Activated CD4-positive, alpha-beta T cell treated with anti-CD3 and anti-CD28 coated beads, Interleukin-2, amount 10 ng/mL, durations not matched to agents 7 days and 5 days (primary cell): Measurements from ENCODE around the gene DDX41. TPM values are rescaled to one million over a fixed set of nuclear protein-coding genes. Genes with fewer than 3 reads are reported as not detected.
"Not testable (repeated sequence)": the region's sequence is repeated elsewhere in the genome, so short reads cannot be mapped to it uniquely, and the experiment has no call there.

Experiments
- CTCF ChIA-PET: fragments of 350-600 bp; sonication (Branson Sonifier 250); formaldehyde crosslinking; loops from one replicate; lab custom pipeline; 2021; ENCODE audit warnings: antibody characterized with exemption; lab: Charles Lee
- POLR2A ChIA-PET: fragments of 350-600 bp; sonication (Branson Sonifier 250); formaldehyde crosslinking; loops from one replicate; lab custom pipeline; 2021; ENCODE audit warnings: antibody characterized with exemption; lab: Charles Lee
- DNase-seq: peaks from one replicate; pipeline ENCODE4 v3.0.0-alpha.2; 2020
- H3K27ac Mint-ChIP-seq: one replicate; pipeline ENCODE4 v1.8.0; 2021; ENCODE audit warnings: mild to moderate bottlenecking, moderate library complexity, mixed read lengths
- H3K27me3 Mint-ChIP-seq: one replicate; pipeline ENCODE4 v1.8.0; 2021; ENCODE audit warnings: mixed read lengths
- H3K36me3 Mint-ChIP-seq: one replicate; pipeline ENCODE4 v1.8.0; 2021; ENCODE audit warnings: low read depth, mixed read lengths
- H3K4me1 Mint-ChIP-seq: one replicate; pipeline ENCODE4 v1.8.0; 2021; ENCODE audit warnings: mixed read lengths
- H3K4me3 Mint-ChIP-seq: one replicate; pipeline ENCODE4 v1.8.0; 2021; ENCODE audit warnings: mild to moderate bottlenecking, moderate library complexity, mixed read lengths
- H3K9me3 Mint-ChIP-seq: one replicate; pipeline ENCODE4 v1.8.0; 2021; ENCODE audit warnings: mixed read lengths
- total RNA-seq, 2 experiments: library from RNA; stranded (reverse); gene quantifications; one replicate each; pipeline ENCODE4 v1.2.3, GENCODE V29; 2021

The DDX41 gene
- total RNA-seq, 2 experiments from 2014 or later, result 106 to 118 TPM

GRCh38 chr5:177548495-177548894 lies 31.7 kb upstream of the DDX41 start:
- Mint-ChIP-seq H3K4me1 (peaks cover 22% of the 10 kb centered on the region), H3K4me3 (no peak overlapping the region), H3K9me3 (no peaks in the 10 kb centered on the region), H3K27me3 (no peaks in the 10 kb centered on the region), H3K36me3 (peaks cover 27% of the 10 kb centered on the region), H3K27ac (no peak overlapping the region)
- ChIA-PET CTCF (interaction anchor here (0.9 to 1.4 kb wide), 4 partner anchors 13 to 40 kb away, joined by 3 read pairs; no protein-coding TSS in a partner anchor), POLR2A (no interaction called here)
- no peak for DNase-seq

GRCh38 chr5:177547736-177548135 lies 31.0 kb upstream of the DDX41 start:
- Mint-ChIP-seq H3K36me3 (peaks cover 22% of the 10 kb centered on the region), H3K4me3 (no peak overlapping the region), H3K4me1 (peaks cover 15% of the 10 kb centered on the region), H3K27ac (no peak overlapping the region), H3K9me3 (no peaks in the 10 kb centered on the region), H3K27me3 (no peaks in the 10 kb centered on the region)
- ChIA-PET POLR2A (no interaction called here), CTCF (interaction anchor here (0.9 to 1.4 kb wide), 3 partner anchors 14 to 39 kb away, joined by 3 read pairs; no protein-coding TSS in a partner anchor)
- no peak for DNase-seq

- H3K4me1 Mint-ChIP-seq, result peaks cover 7% of the 10 kb centered on the region
- H3K27ac Mint-ChIP-seq, result no peak overlapping the region
- CTCF ChIA-PET, result interaction anchor here (0.7 to 1.8 kb wide), 5 partner anchors 10 to 258 kb away, joined by 3 to 9 read pairs (median 4); partner anchors contain the start of gene B4GALT7
- no peaks in the 10 kb centered on the region for H3K27me3 Mint-ChIP-seq
- peaks cover 11% of the 10 kb centered on the region for H3K36me3 Mint-ChIP-seq
- no peaks in the 10 kb centered on the region for H3K9me3 Mint-ChIP-seq
- no peak for DNase-seq
- no peak overlapping the region for H3K4me3 Mint-ChIP-seq
- POLR2A ChIA-PET, result no interaction called here
Measured at GRCh38 chr5:177546258-177546741, 29.5 kb upstream of the DDX41 start.

GRCh38 chr5:177545487-177546257 lies 28.9 kb upstream of the DDX41 start:
- POLR2A ChIA-PET, result no interaction called here

GRCh38 chr5:177542816-177543465 lies 26.2 kb upstream of the DDX41 start:
- Mint-ChIP-seq H3K4me3 (no peak overlapping the region), H3K9me3 (no peaks in the 10 kb centered on the region), H3K27me3 (no peaks in the 10 kb centered on the region), H3K36me3 (peaks cover 3% of the 10 kb centered on the region), H3K27ac (peak overlapping the region; percentile 55), H3K4me1 (peaks cover 2% of the 10 kb centered on the region)
- ChIA-PET POLR2A (no interaction called here), CTCF (interaction anchor here (1.5 to 2.2 kb wide), 2 partner anchors 11 to 152 kb away, joined by 3 to 6 read pairs; no protein-coding TSS in a partner anchor)
- DNase-seq, result no peak

More at GRCh38 chr5:177545487-177546257, 28.9 kb upstream of the DDX41 start:
- CTCF ChIA-PET, result interaction anchor here (0.6 to 1.8 kb wide), 7 partner anchors 9 to 1407 kb away, joined by 3 to 9 read pairs (median 3); partner anchors contain the start of gene B4GALT7
- H3K27me3 Mint-ChIP-seq, result no peaks in the 10 kb centered on the region
- H3K4me1 Mint-ChIP-seq, result peaks cover 4% of the 10 kb centered on the region
- no peak overlapping the region for H3K4me3 Mint-ChIP-seq
- H3K27ac Mint-ChIP-seq, result no peak overlapping the region
- peaks cover 10% of the 10 kb centered on the region for H3K36me3 Mint-ChIP-seq
- H3K9me3 Mint-ChIP-seq, result no peaks in the 10 kb centered on the region
- DNase-seq, result no peak

GRCh38 chr5:177540438-177540837 lies 23.7 kb upstream of the DDX41 start:
- POLR2A ChIA-PET, result no interaction called here
- Mint-ChIP-seq H3K27me3 (no peaks in the 10 kb centered on the region), H3K4me1 (peaks cover 2% of the 10 kb centered on the region), H3K27ac (no peak overlapping the region), H3K9me3 (no peaks in the 10 kb centered on the region), H3K36me3 (peaks cover 11% of the 10 kb centered on the region), H3K4me3 (no peak overlapping the region)
- CTCF ChIA-PET, result interaction anchor here (0.7 to 0.9 kb wide), 2 partner anchors 10 to 16 kb away, joined by 3 to 4 read pairs; no protein-coding TSS in a partner anchor
- no peak for DNase-seq

- ChIA-PET POLR2A (no interaction called here), CTCF (interaction anchor here (0.9 kb wide), 1 partner anchor 15 kb away, joined by 4 read pairs; no protein-coding TSS in a partner anchor)
- Mint-ChIP-seq H3K4me1 (peaks cover 2% of the 10 kb centered on the region), H3K36me3 (peaks cover 12% of the 10 kb centered on the region), H3K4me3 (no peak overlapping the region), H3K27me3 (no peaks in the 10 kb centered on the region), H3K9me3 (no peaks in the 10 kb centered on the region), H3K27ac (no peak overlapping the region)
- no peak for DNase-seq
Measured at GRCh38 chr5:177539411-177539810, 22.6 kb upstream of the DDX41 start.

GRCh38 chr5:177538876-177539275 lies 22.1 kb upstream of the DDX41 start:
- Mint-ChIP-seq H3K27ac (no peak overlapping the region), H3K27me3 (no peaks in the 10 kb centered on the region), H3K9me3 (no peaks in the 10 kb centered on the region), H3K4me3 (no peak overlapping the region), H3K36me3 (peaks cover 13% of the 10 kb centered on the region), H3K4me1 (peaks cover 2% of the 10 kb centered on the region)
- POLR2A ChIA-PET, result no interaction called here
- no peak for DNase-seq
- CTCF ChIA-PET, result interaction anchor here (1.2 kb wide), 1 partner anchor 137 kb away, joined by 3 read pairs; no protein-coding TSS in a partner anchor

GRCh38 chr5:177537389-177538361 lies 20.9 kb upstream of the DDX41 start:
- POLR2A ChIA-PET, result no interaction called here
- no peaks in the 10 kb centered on the region for H3K27me3 Mint-ChIP-seq
- H3K4me3 Mint-ChIP-seq, result no peak overlapping the region
- DNase-seq, result no peak
- CTCF ChIA-PET, result interaction anchor here (0.8 to 1.9 kb wide), 5 partner anchors 8 to 136 kb away, joined by 3 to 9 read pairs (median 3); no protein-coding TSS in a partner anchor
- H3K36me3 Mint-ChIP-seq, result peaks cover 19% of the 10 kb centered on the region
- peaks cover 2% of the 10 kb centered on the region for H3K4me1 Mint-ChIP-seq
- H3K27ac Mint-ChIP-seq, result no peak overlapping the region
- H3K9me3 Mint-ChIP-seq, result no peaks in the 10 kb centered on the region

GRCh38 chr5:177536386-177536785 lies 19.6 kb upstream of the DDX41 start:
- Mint-ChIP-seq H3K4me3 (no peak overlapping the region), H3K27me3 (no peaks in the 10 kb centered on the region), H3K36me3 (peaks cover 22% of the 10 kb centered on the region), H3K9me3 (no peaks in the 10 kb centered on the region), H3K27ac (no peak overlapping the region), H3K4me1 (no peaks in the 10 kb centered on the region)
- no peak for DNase-seq
- ChIA-PET CTCF (interaction anchor here (1.9 kb wide), 1 partner anchor 9 kb away, joined by 9 read pairs; no protein-coding TSS in a partner anchor), POLR2A (no interaction called here)

- no peaks in the 10 kb centered on the region for H3K9me3 Mint-ChIP-seq
- no peaks in the 10 kb centered on the region for H3K27me3 Mint-ChIP-seq
- H3K27ac Mint-ChIP-seq, result no peak overlapping the region
- DNase-seq, result no peak
- no peaks in the 10 kb centered on the region for H3K4me1 Mint-ChIP-seq
- POLR2A ChIA-PET, result no interaction called here
- peaks cover 25% of the 10 kb centered on the region for H3K36me3 Mint-ChIP-seq
- CTCF ChIA-PET, result interaction anchor here (1.5 kb wide), 1 partner anchor 10 kb away, joined by 3 read pairs; no protein-coding TSS in a partner anchor
- H3K4me3 Mint-ChIP-seq, result no peak overlapping the region
Measured at GRCh38 chr5:177535125-177535524, 18.4 kb upstream of the DDX41 start.

GRCh38 chr5:177534433-177534832 lies 17.7 kb upstream of the DDX41 start:
- H3K36me3 Mint-ChIP-seq, result peaks cover 25% of the 10 kb centered on the region
- H3K27me3 Mint-ChIP-seq, DNase-seq, H3K4me3 Mint-ChIP-seq, H3K9me3 Mint-ChIP-seq, POLR2A ChIA-PET, H3K27ac Mint-ChIP-seq, H3K4me1 Mint-ChIP-seq: not testable (repeated sequence)
- CTCF ChIA-PET, result interaction anchor here (1.4 to 1.5 kb wide), 2 partner anchors 9 to 130 kb away, joined by 3 read pairs; no protein-coding TSS in a partner anchor
